Activated T-cell treated with anti-CD3 and anti-CD28 coated beads for 4 hours (primary cell): Measurements from ENCODE around the gene CWF19L1.
"Not testable (repeated sequence)": the region's sequence is repeated elsewhere in the genome, so short reads cannot be mapped to it uniquely, and the experiment has no call there.

ENCODE experiments used
- DNase-seq: peaks from one replicate; pipeline ENCODE4 v3.0.0-alpha.2; 2020

CWF19L1 gene

DNA sequence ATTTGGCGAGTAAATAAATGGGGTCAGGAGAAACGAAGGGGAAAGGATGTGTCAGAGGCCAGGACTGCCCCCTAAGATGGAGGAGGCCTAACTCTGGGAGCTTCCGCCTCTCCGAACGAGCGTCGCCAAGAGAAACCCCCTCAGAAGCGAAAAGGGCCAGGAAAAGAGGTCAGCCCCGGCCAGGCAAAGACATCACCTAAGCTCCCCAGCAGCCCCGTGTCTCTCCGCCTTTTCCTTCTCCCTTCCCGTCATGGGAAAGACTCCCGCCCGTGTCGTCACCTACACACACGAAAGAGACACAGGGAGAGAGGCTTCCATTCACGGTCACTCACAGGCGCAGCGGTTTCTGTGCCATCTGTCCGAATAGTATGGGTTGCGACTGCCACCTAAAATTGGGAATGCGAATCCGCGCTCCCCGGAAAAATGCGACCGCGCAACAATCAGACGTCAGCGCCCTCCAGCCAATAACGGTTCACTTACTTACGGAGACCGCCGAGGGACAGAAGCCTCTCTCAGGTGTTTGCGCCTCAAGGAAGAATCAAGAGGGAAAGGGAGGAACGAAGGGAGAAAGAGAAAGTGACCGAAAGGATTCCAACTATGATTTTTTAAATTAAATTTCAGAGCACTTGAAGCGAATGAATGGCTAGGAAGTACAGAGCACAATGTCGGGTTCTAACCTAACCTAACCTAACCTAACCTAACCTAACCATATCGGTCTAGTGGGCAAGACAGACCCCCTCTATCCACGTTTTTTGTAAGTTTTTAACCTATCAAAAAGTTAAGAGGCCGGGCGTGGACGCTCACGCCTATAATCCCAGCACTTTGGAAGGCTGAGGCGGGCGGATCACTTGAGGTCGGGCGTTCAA, at the start of gene CWF19L1:
Gene CWF19L1 (minus strand): TSS at position 400 of the 866 bp plus-strand sequence. CDS start 45 bp downstream, at position 355.
- DNase-seq: peak; percentile 63

DNA sequence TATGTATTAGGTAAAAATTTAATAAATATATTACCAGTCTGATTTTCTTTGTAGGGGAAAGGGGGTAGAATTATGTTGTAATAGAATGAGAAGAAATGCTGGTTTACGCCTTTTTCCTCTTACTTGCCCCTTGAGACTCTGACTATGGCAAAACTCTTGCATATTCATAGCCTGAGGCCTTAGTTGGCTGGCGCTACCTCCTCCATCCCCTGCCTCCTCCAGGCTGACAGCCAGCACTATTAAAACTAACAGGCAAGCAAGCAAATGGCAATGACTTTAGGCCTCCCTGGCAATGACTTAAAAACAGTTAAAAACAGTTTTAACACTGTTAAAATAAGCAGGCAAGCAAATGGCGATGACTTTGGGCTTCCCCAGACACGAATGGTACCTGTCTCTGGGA, 48.2 kb upstream of the CWF19L1 start:
- no peak for DNase-seq

DNA sequence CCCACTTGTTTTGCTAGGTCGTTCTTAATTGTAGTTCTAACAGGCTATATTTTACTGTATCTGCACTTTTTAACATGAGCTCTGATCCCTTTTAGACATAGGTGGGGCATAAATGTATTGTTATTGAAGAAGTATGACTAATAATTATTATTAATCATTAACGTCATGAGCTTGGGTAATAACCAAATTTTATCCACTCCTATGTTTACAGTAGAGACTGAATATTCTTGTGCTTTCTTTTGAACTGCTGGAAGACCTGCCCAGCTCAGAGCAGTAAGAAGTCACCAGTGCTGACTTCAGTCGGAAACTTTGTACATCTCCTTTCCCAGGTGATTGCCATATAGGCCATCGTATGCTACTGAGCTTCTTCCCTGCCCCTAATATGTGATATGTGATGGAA, 43.9 kb upstream of the CWF19L1 start:
- no peak for DNase-seq

DNA sequence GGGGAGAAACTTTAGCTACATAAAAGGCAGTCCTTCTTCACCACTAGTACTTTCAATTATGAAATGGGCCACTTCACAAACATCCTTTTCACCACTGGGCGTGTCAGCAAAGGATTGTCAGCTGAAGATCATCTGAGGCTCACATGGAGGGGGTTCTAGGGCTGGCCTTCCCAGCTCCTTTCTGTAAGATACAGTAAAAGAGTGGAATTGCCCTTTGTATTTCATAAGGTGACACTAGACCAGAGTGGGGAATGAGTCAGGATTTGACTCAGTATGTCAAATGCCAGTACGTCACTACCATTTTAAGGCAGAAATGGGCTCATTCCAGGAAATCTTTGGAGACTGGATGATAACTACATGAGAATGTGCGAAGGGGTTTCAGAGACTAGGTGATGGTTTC, 40.2 kb upstream of the CWF19L1 start:
- DNase-seq: no peak

DNA sequence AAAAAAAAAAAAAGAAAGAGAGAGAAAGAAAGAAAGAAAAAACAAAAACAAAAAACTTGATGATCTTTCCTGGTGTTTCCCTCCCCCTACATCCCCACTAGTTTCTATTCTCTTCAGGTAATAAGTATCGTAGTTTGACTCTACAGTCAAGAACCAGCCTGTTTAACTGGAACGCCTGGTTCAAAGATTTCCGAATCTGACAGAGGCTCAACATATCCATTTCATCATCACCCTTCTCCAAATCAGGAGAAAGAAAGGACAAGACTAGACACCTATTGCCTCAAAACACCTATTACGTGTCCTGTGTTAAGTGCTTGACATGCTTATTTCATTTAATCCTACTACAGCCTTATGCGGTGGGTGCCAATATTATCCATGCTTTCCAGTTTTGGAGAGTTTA, 39.4 kb upstream of the CWF19L1 start:
- no peak for DNase-seq

DNA sequence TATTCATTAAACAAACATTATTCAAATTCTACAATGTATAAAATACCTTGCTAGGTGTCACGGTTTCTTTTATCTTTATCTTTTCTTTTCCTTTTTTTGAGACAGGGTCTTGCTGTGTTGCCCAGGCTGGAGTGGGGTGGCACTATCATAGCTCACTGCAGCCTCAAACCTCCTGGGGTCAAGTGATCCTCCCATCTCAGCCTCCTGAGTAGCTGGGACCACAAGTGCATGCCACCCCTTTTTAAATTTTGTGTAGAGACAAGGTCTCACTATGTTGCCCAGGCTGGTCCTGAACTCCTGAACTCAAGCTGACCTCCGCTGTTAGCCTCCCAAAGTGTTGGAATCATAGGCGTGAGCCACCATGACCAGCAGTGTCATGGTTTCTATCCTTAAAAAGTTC, 37.0 kb upstream of the CWF19L1 start:
- no peak for DNase-seq

DNA sequence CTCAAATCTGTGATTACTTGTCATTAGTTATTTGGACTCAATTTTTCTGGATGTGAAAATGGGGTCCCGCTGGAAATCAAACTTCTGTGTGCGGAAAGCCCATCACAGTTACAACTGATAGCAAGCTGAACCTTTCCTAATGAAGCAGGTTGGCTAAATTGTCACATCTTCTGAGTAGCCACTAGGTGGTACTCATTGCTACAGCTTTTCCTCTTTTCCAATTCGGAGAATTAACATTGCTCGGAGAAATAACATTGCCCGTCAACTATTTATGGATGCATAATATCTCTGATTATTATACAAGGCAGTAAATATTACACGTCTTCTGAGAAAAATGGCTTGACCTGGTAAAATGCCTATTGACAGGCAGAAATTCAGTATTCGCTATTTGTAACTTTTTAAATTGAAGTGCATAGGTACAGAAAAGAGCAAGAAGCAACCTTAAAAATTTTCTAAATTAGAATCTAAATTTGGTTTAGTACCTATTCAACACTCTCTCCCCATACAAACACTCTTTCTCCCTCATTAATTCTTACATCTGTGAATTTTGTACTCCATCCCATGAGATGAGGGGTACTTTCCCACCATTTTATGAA, 36.4 kb upstream of the CWF19L1 start:
- no peak for DNase-seq

DNA sequence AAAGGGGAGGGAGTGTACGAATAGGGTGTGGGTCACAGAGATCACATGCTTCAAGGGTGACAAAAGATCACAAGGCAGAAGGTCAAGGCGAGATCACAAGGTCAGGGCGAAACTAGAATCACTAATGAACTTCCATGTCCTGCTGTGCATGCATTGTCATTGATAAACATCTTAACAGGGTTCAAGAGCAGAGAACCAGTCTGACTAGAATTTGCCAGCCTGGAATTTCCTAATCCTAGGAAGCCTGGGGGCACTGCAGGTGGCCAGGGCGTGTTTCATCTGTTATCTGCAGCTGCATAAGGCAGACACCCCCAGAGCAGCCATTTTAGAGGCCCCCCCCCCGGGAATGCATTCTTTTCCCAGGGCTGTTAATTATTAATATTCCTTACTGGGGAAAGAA, 33.7 kb upstream of the CWF19L1 start:
- not testable (repeated sequence) for DNase-seq

DNA sequence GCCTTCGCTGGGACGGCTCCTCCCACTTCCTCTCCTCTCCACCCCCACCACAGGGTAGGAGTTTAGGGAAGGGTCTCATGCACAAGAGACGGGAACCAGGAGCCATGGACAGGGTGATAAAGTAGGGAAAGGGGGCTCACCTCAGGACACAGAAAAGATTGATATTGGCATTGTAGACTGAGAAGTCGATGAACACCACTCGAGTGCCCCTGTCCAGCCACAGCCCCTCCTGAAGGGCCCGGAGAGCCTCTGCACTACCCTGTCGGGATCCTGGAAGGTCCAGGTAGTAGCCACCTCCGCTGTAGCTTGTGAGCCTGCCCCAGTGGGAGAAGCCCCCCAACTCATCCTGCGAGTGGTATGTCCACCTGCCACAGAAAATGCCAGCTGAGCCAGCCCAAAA, 29.8 kb upstream of the CWF19L1 start:
- no peak for DNase-seq

DNA sequence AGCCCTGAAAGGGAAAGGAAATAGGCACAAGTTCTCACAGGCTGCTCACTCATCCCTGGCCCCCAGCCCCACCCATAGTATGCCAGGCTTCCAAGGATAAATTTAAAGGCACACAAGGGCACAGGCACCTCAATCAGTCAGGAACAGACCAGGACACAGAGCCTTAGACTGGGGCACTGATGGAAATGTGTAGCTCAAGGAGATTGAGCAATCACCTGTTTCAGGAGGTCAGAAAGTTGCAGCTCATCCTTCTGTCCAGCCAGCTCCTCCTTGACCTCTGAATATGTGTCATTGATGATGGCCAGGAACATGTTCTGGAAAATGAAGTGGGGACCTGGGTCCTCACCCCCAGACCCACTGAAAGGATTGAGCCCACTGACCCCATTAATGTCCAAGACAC, 25.6 kb upstream of the CWF19L1 start:
- DNase-seq: no peak

DNA sequence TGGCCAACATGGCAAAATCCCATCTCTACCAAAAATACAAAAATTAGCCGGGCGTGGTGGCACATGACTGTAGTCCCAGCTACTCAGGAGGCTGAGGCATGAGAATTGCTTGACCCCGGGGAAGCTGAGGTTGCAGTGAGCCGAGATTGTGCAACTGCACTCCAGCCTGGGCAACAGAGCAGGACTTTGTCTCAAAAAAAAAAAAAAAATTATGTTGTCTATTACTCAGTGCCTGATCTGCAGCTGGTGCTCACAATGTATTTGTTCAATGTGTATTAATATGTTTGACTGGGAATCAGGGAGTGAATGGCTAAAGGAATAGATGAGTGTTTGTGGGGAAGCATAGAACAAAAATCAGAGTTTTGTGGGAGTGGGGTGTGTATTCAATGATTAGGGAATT, 24.9 kb upstream of the CWF19L1 start:
- DNase-seq: not testable (repeated sequence)

DNA sequence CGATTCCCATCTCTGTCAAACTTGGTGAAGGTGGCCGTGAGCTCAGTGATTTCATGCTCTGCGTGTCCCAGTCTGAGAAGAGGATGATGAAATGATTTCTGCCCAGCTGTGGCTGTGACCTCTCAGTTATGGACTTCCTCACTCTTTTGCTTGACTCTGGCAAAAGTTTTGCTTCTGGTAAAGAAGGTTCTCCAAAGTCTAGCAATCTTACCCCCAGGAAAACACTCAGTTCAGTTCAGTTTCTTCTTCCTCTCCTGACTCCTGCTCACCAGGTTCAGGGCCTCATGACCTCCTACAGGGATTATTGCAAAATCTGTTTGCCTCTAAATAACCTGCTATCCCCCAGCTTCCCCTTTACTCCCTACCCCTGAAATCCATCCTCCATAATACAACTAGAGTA, 23.9 kb upstream of the CWF19L1 start:
- DNase-seq: no peak

DNA sequence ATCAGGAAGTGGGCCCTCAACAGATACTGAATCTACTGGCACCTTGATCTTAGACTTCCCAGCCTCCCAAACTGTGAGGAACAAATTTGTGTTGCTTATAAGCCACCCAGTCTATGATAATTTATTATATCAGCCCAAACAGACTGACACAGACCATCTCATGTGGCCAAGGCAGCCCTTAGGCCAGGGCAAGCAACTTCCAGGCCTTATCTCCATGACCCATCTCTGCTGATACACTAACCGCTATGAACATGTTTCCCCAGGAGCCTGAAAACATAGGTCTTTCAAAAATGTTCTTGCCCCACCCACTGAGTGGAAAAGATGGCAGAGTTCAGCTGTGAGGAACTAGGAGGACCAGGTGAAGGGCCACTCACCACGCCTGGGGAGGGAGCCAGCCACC, 22.2 kb upstream of the CWF19L1 start:
- no peak for DNase-seq

DNA sequence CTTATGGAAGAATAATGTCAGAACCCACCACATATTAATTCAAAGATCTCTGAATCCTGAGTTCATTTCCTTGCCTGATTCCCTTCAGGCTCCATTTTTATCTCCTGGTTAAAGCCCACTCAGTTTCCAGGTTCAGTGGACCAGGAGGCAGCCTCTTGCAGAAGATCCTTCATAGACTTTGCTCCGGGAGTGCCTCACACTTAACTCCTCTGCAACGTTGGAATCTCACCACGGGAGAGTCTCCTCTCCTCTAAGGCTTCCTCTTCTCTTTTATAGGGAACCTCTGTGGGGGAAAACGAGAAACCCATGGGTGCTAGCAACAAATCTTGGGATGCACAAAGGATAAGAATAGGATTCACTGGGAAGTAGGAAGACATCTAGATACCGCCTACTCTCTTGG, 20.8 kb upstream of the CWF19L1 start:
- DNase-seq: no peak

DNA sequence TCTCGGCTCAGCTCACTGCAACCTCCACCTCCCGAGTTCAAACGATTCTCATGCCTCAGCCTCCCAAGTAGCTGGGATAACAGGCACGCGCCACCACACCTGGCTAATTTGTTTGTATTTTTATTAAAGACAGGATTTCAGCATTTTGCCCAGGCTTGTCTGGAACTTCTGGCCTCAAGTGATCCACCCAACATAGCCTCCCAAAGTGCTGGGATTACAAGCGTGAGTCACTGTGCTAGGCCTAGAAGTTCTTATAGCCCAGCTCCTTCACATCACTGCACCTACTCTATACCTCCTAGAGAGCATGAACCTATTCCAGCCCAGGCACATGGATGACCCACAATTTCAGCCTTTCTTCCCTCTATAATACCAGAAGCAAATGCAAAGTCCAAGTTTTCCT, 20.3 kb upstream of the CWF19L1 start:
- DNase-seq: no peak

DNA sequence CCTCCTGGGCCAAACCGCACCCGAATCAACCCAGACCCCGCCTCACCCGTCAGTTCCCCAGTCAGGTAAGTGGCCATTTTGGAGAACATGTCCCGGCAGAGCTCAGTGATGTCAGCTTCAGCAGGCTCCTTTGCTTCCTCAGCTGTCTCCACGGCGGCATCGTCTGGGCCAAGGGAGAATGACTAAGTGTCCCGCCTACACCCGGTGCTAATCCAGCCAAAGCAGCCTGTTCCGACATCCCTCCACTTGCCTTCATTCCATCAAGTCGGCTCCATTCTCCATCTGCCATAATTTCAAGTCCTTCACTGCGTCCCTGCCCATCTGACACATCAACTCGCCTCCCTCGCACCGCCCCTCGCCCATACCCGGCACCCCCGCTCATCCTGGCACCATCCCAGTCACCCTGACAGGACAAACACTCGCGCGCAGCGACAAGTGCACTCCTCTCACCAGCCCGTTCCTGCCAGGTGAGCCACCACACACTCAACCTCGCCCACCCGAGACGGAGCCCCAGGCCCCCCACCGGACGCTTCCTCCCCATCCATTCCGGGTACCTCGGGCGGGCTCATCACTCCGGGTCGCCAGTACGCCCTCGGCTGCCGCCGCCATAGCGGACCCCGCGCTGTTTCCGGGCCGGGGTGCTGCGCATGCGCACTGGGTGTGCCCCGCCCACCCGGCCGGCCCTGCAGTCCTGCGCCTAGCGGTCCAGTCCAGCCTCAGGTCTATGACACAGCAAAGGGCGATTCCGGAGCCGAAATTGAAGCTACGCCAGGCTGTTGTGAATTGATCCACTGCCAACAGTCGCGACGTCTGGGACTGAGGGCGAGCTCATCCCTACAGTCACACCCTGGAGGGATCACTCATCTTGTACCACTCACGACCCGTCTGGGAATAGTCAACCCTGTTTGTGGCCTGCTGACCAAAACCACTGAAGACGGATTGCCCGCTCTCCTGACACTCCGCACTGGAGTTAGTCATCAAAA, 18.9 kb upstream of the CWF19L1 start, which contains the start of gene BLOC1S2:
Gene BLOC1S2 (minus strand): TSS at position 630 of the 983 bp plus-strand sequence. CDS start 21 bp downstream, at position 609.
- DNase-seq: peak; percentile 74

DNA sequence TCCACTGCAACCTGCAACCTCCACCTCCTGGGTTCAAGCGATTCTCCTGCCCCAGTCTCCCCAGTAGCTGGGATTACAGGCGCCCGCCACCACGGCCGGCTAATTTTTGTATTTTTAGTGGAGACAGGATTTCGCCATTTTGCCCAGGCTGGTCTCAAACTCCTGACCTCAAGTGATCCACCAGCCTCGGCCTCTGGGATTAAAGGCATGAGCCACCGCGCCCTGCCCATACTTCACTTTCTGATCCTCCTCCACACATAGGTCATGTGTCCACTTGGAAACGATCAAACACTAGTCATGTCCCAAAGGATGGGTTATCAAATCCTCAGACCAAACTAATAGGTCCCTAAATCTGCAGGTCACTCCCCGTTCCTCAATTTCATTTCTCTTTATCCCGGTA, 17.9 kb upstream of the CWF19L1 start:
- not testable (repeated sequence) for DNase-seq

DNA sequence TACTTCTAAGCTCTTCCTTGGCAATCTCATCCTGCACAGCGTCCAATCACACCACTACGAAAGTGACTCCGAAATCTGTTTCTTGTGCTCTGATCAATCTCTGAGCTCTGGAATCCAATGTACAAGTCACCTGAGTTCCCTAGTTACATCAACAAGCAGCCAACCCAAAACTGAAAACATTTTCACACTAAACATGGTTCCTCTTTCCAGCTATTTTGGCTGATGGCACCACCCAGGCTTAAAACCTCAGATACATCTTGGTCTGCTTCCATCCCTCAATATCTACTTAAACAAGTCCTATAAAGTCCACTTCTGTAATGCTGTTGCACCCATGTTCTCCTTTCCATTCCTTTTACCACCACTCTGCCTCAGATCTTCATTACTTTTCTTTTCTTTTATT, 15.5 kb upstream of the CWF19L1 start:
- DNase-seq: no peak

DNA sequence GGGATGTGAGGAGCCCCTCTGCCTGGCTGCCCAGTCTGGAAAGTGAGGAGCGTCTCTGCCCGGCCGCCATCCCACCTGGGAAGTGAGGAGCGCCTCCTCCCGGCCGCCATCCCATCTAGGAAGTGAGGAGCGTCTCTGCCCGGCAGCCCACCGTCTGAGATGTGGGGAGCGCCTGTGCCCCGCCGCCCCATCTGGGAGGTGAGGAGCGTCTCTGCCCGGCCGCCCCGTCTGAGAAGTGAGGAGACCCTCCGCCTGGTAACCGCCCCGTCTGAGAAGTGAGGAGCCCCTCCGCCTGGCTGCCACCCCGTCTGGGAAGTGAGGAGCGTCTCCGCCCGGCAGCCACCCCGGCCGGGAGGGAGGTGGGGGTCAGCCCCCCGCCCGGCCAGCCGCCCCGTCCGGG, 9.5 kb upstream of the CWF19L1 start:
- not testable (repeated sequence) for DNase-seq

DNA sequence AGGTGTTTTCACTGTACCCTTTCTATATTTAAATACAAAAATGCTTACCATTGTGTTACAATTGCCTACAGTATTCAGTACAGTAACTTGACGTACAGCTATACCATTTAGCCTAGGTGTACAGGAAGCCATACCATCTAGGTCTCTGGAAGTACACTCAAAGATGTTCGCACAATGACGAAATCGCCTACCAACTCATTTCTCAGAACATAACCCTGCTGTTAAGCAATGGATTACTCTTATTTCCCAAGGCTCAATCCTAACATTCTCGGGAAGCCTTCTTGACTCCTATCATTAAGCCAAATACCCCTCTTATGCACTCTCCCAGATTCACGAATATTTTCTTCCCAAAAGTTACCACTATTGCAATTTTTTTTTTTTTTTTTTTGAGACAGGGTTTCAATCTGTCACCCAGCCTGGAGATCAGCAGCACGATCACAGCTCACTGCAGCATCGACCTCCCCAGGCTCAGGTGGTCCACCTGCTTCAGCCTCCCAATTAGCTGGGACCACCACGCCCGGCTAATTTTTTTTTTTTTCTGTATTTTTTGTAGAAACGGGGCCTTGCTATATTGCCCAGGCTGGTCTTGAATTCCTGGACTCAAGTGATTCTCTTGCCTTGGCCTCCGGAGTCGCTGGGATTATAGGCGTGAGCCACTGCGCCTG, 1.5 kb downstream of the CWF19L1 start:
- DNase-seq: no peak

DNA sequence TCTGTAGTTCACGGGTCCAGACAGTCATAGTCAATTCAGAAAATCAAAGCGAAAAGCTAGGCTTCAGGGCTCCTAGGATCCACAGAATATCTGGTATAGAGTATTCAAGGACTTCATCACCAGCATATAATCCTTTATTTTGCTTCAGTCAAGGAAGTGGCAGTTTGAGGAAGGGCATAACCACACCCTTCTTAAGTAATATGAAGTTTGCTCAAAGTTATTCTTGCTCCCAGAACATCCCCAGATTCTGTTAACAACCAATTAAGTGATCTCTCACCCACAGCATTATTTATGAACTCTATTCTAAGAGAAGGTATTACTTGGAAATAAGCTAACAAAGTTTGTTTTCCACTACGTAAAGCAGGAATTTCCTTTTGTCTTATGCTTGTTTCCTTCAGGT, 13.2 kb downstream of the CWF19L1 start:
- no peak for DNase-seq

DNA sequence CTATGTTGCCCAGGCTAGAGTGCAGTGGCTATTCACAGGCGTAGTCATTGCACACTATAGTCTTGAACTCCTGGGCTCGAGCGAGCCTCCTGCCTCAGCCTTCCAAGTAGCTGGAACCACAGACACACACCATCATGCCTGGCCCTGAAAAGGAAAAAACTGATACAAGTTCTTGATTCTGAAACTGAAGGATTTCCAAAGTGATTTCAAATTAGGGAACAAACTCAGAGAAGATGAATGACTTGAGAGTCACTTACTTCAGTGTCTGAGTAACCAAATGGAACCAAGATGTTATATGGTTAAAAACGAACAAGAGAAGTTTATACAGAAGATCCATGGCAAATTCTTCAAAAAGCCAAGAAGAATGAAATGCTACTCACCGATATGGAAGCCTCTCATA, 14.4 kb downstream of the CWF19L1 start:
- DNase-seq: no peak

DNA sequence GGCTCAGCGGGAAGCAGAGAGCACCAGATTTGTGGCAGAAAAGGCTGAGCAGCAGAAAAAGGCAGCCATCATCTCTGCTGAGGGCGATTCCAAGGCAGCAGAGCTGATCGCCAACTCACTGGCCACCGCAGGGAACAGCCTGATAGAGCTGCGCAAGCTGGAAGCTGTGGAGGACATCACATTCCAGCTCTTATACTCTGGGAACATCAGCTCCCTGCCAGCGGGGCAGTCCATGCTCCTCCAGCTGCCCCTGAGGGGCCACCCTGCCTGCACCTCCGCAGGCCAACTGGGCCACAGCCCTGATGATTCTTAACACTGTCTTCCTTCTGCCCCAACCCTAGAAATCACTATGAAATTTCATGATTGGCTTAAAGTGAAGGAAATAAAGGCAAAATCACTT, 18.6 kb downstream of the CWF19L1 start:
- DNase-seq: no peak
